Keratinocyte (primary cell): ENCODE results near the gene SLC6A3. TPM values are rescaled to one million over a fixed set of nuclear protein-coding genes. Genes with fewer than 3 reads are reported as not detected.

Experiments used
- DNase-seq: peaks from one replicate; pipeline ENCODE4 v3.0.0-alpha.2; 2011; ENCODE audit warnings: low read depth, missing footprints, low spot score
- FAIRE-seq: peaks from 2 replicates; lab custom pipeline; 2011; peaks lifted over from hg19 to GRCh38; lab: Jason Lieb, UNC
- H2AFZ ChIP-seq: 2 replicates; pipeline ENCODE4 v1.6.0; 2012; ENCODE audit warnings: low read length, control low read depth, inconsistent platforms; ENCODE audit not compliant: control insufficient read depth
- H3K27ac ChIP-seq: 2 replicates; pipeline ENCODE4 v1.5.1; 2011; ENCODE audit warnings: low read length; ENCODE audit not compliant: control insufficient read depth, insufficient read depth
- H3K27me3 ChIP-seq: 3 replicates; pipeline ENCODE4 v1.6.0; 2011; ENCODE audit warnings: low read length; ENCODE audit not compliant: control insufficient read depth, insufficient read depth; ENCODE audit errors: extremely low read depth
- H3K36me3 ChIP-seq, 2 experiments: 2 replicates in 1 of 2; 3 replicates in 1 of 2; pipeline ENCODE4 v1.5.1; 2011; ENCODE audit warnings: low read length in 2 of 2, mild to moderate bottlenecking in 1 of 2; ENCODE audit not compliant: control insufficient read depth in 2 of 2, insufficient read depth in 2 of 2; ENCODE audit errors: extremely low read depth in 1 of 2
- H3K4me1 ChIP-seq: 3 replicates; pipeline ENCODE4 v1.5.1; 2011; ENCODE audit warnings: low read length; ENCODE audit not compliant: control insufficient read depth, insufficient read depth; ENCODE audit errors: extremely low read depth
- H3K4me2 ChIP-seq: 3 replicates; pipeline ENCODE4 v1.6.0; 2011; ENCODE audit warnings: low read depth, low read length; ENCODE audit not compliant: control insufficient read depth, insufficient read depth; ENCODE audit errors: extremely low read depth
- H3K4me3 ChIP-seq, 3 experiments: fragments of 200-600 bp in 1 of 3; sonication (generic) in 1 of 3; 2 replicates in 2 of 3; 3 replicates in 1 of 3; pipeline ENCODE4 v1.5.1; 2011 to 2016; ENCODE audit warnings: low read length in 3 of 3, mild to moderate bottlenecking in 3 of 3, control low read depth in 2 of 3, inconsistent platforms in 1 of 3, low read depth in 1 of 3, mixed read lengths in 1 of 3, mixed run types in 1 of 3, moderate library complexity in 1 of 3; ENCODE audit not compliant: control insufficient read depth in 2 of 3, insufficient read depth in 2 of 3; ENCODE audit errors: extremely low read depth in 1 of 3
- H3K79me2 ChIP-seq: 2 replicates; pipeline ENCODE4 v1.6.0; 2012; ENCODE audit warnings: low read length; ENCODE audit not compliant: control insufficient read depth, insufficient read depth
- H3K9ac ChIP-seq: 3 replicates; pipeline ENCODE4 v1.6.0; 2011; ENCODE audit warnings: low read length; ENCODE audit not compliant: control insufficient read depth, insufficient read depth; ENCODE audit errors: extremely low read depth
- H3K9me1 ChIP-seq: 3 replicates; pipeline ENCODE4 v1.6.0; 2011; ENCODE audit warnings: low read length; ENCODE audit not compliant: control insufficient read depth, insufficient read depth; ENCODE audit errors: extremely low read depth
- H3K9me3 ChIP-seq: 2 replicates; pipeline ENCODE4 v1.5.1; 2012; ENCODE audit warnings: low read depth, low read length; ENCODE audit not compliant: control insufficient read depth
- H4K20me1 ChIP-seq: 3 replicates; pipeline ENCODE4 v1.6.0; 2011; ENCODE audit warnings: low read length; ENCODE audit not compliant: control insufficient read depth, insufficient read depth; ENCODE audit errors: extremely low read depth
- EZH2 ChIP-seq: IDR thresholded peaks from one replicate; pipeline ENCODE4 v1.6.1; 2012; ENCODE audit warnings: inconsistent platforms, mild to moderate bottlenecking, low read length, moderate library complexity
- dilution Hi-C: fragments of 300-500 bp; cut with MboI; formaldehyde crosslinking; loops from one replicate; pipeline ENCODE4 v1.7.0; 2020; ENCODE audit warnings: low sequenced_read_pairs; ENCODE audit not compliant: extremely low pct_ligation_motif_present
- polyA plus RNA-seq, 5 experiments: library from polyadenylated mRNA; depleted of rRNA in 3 of 5; stranded (reverse) in 3 of 5; stranded (forward) in 1 of 5; unstranded in 1 of 5; fragments of >200 nt; gene quantifications; 1 replicate in 1 of 5; 2 replicates in 3 of 5; 3 replicates in 1 of 5; pipeline versions ENCODE4 v1.2.1 to v1.2.3, GENCODE V29; 2011 to 2012; ENCODE audit warnings: missing spikeins in 2 of 5, low read depth in 1 of 5, low replicate concordance in 1 of 5
- TF ChIP-seq, protein P1 (sequence below), 3 experiments: IDR thresholded peaks in 1 of 3; conservative IDR thresholded peaks in 1 of 3; optimal IDR thresholded peaks in 1 of 3; 2 replicates in 2 of 3; 3 replicates in 1 of 3; pipeline versions ENCODE3 to v1.5.1; 2011; ENCODE audit warnings: low read length in 3 of 3, mild to moderate bottlenecking in 3 of 3, moderate library complexity in 2 of 3, control low read depth in 1 of 3, inconsistent platforms in 1 of 3; ENCODE audit not compliant: insufficient read depth in 2 of 3; ENCODE audit errors: extremely low read depth in 1 of 3

The SLC6A3 gene
- polyA plus RNA-seq, 1 donor (not counting 4 experiments of a cell fraction or from before 2014, with no cell fraction given): 0.03 TPM

DNA sequence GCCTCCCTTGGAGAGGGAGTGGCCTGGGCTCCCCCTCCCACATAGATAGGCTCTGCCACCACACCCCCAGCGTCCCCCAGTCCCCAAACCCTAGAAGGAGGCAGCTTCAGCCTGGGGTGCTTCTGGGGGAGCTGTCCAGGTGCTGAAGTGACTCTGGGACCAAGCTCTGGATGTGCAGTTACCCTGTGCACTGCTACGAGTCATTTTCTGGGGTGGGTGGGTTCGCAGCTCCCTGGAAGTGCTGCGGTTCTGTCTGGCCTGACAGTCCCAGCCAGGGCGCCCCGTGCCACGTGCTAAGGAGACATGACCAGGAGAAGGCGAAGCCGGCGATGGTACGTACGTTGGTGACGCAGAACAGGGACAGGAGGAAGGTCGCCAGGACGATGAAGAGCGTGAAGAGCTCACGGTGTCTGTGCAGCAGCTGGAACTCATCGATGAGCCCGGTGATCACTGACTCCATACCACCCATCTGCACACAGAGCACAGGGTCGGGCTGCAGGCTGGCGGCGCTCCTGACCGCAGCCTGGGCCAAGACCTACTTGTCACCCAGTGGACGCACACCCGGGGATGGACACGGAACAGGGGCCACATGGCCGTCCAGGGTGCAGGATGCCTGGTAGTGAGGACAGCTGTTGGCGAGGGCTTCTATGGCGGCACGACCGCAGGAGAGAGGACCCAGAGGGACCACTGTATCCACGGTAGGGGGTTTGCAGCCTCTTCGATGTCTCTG, 35.7 kb downstream of the SLC6A3 start:
- no peak overlapping the region for H3K4me3 ChIP-seq
- dilution Hi-C loops: no loop called here
- H4K20me1 ChIP-seq: no peaks in the 10 kb centered on the region
- peaks cover 1% of the 10 kb centered on the region for H3K27me3 ChIP-seq
- no peak overlapping the region for H3K27ac ChIP-seq
- no peak overlapping the region for H2AFZ ChIP-seq
- H3K9me3 ChIP-seq: no peaks in the 10 kb centered on the region
- no peak for DNase-seq
- no peaks in the 10 kb centered on the region for H3K4me1 ChIP-seq
- TF ChIP-seq, protein P1, sequence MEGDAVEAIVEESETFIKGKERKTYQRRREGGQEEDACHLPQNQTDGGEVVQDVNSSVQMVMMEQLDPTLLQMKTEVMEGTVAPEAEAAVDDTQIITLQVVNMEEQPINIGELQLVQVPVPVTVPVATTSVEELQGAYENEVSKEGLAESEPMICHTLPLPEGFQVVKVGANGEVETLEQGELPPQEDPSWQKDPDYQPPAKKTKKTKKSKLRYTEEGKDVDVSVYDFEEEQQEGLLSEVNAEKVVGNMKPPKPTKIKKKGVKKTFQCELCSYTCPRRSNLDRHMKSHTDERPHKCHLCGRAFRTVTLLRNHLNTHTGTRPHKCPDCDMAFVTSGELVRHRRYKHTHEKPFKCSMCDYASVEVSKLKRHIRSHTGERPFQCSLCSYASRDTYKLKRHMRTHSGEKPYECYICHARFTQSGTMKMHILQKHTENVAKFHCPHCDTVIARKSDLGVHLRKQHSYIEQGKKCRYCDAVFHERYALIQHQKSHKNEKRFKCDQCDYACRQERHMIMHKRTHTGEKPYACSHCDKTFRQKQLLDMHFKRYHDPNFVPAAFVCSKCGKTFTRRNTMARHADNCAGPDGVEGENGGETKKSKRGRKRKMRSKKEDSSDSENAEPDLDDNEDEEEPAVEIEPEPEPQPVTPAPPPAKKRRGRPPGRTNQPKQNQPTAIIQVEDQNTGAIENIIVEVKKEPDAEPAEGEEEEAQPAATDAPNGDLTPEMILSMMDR (optimal IDR thresholded peaks at IDR 0.05 in 1 of 3, IDR thresholded peaks at IDR 0.05 in 1 of 3, conservative IDR thresholded peaks at IDR 0.05 in 1 of 3; ENCODE audit: extremely low read depth in 1 of 3, insufficient read depth in 2 of 3, low read length in 3 of 3): no peak
- no peak for TF ChIP-seq EZH2
- H3K4me2 ChIP-seq: no peak overlapping the region
- H3K9ac ChIP-seq: no peak overlapping the region
- no peaks in the 10 kb centered on the region for H3K9me1 ChIP-seq
- no peak for FAIRE-seq
- H3K79me2 ChIP-seq: no peaks in the 10 kb centered on the region
- H3K36me3 ChIP-seq: no peaks in the 10 kb centered on the region

DNA sequence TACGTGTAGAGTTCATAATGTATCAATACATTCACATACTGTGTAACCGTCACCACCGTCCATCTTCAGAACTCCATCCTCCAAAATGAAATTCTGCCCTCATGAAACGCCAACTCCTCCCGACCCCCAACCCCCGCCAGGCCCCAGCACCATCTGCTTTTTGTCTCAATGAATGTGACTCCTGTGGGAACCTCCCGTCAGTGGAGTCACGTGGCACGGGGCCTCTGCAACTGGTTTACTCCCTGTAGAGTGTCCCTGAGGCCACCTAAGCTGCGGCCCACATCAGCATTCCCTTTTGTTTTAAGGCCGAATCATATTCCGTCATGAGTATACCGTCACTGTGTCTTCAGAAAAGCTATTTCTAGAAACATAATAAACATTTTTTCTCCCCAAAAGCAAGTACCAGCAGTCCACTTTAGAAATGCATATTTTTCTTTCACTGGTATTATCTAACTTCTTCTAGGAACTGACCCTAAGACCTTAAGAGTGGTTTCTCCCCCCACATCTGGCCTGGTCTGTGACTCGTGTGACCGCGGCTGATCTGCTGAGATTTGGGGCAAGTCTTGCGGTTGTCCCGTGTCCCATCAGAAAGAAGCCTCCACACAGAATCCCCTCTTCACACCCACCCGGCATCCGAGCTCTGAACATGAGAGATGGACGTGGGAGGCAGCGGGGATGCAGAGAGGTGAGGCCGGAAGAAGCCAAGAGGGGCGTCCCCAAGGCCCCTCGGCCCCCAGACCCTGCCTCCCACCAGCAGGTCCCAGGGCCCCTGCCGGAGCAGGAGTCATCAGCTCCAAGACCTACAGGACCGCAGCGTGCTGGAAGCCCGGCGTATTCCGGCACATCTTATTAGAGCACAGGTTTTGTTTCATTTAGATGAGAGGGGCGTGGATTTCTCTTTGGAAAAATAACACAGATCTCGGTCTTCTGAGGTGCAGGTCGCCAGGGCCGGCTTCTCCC, 38.3 kb downstream of the SLC6A3 start:
- dilution Hi-C loops: no loop called here
- Histone ChIP-seq H3K27me3 (no peaks in the 10 kb centered on the region), H3K27ac (no peak overlapping the region), H3K9ac (no peak overlapping the region), H3K36me3 (no peaks in the 10 kb centered on the region), H3K79me2 (no peaks in the 10 kb centered on the region), H4K20me1 (no peaks in the 10 kb centered on the region), H3K9me1 (no peaks in the 10 kb centered on the region), H3K4me3 (no peak overlapping the region), H2AFZ (no peak overlapping the region), H3K4me1 (no peaks in the 10 kb centered on the region), H3K4me2 (no peak overlapping the region), H3K9me3 (no peaks in the 10 kb centered on the region)
- no peak for TF ChIP-seq EZH2
- TF ChIP-seq, protein P1 (optimal IDR thresholded peaks at IDR 0.05 in 1 of 3, IDR thresholded peaks at IDR 0.05 in 1 of 3, conservative IDR thresholded peaks at IDR 0.05 in 1 of 3; ENCODE audit: extremely low read depth in 1 of 3, insufficient read depth in 2 of 3, low read length in 3 of 3): no peak
- DNase-seq (no peak), FAIRE-seq (no peak)
